RCC 7860 (cell line): Measurements from ENCODE around the gene KRTAP9-1.
"Not testable (repeated sequence)": the region's sequence is repeated elsewhere in the genome, so short reads cannot be mapped to it uniquely, and the experiment has no call there.

ENCODE experiments used
- DNase-seq: peaks from one replicate; pipeline ENCODE4 v3.0.0-alpha.2; 2015; ENCODE audit warnings: low spot score
- FAIRE-seq: peaks from 2 replicates; lab custom pipeline; 2012; peaks lifted over from hg19 to GRCh38; lab: Jason Lieb, UNC

Gene KRTAP9-1, protein sequence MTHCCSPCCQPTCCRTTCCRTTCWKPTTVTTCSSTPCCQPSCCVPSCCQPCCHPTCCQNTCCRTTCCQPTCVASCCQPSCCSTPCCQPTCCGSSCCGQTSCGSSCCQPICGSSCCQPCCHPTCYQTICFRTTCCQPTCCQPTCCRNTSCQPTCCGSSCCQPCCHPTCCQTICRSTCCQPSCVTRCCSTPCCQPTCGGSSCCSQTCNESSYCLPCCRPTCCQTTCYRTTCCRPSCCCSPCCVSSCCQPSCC

DNA sequence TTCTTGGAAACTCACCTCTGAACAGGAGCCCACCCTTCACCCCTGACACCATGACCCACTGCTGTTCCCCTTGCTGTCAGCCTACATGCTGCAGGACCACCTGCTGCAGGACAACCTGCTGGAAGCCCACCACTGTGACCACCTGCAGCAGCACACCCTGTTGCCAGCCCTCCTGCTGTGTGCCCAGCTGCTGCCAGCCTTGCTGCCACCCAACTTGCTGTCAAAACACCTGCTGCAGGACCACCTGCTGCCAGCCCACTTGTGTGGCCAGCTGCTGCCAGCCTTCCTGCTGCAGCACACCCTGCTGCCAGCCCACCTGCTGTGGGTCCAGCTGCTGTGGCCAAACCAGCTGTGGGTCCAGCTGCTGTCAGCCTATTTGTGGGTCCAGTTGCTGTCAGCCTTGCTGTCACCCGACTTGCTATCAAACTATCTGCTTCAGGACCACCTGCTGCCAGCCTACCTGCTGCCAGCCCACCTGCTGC lies at the start of gene KRTAP9-1:
Gene KRTAP9-1 (plus strand): TSS at position 51 of the 482 bp plus-strand sequence. CDS start 0 bp downstream, at position 51.
- not testable (repeated sequence) for FAIRE-seq, DNase-seq

GRCh38 chr17:41140360-41141131 lies 49.1 kb upstream of the KRTAP9-1 start, which contains the start of gene KRTAP4-6:
KRTAP4-6 (minus strand) TSS chr17:41140544; CDS start chr17:41140487, 57 bp downstream.
- FAIRE-seq, result peak; percentile 55

DNA sequence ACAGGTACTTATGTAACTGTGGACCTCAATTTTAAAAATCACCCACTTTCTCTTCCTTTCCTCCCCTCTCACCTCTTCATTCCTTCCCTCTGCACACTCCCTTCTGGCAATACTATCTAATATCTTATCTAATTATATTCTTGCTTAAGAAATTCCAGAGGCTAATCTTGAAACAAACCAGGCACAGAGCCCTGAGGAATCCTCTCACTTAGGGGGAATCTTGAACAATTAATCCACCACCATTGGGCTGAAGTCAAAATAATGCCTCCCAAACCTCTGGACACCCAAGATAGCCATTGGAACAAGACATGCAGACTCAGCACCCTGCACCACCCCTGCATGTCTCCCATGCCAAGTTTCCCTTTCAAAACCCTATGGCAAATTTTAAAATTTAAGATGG lies 48.3 kb upstream of the KRTAP9-1 start:
- DNase-seq, result no peak
- no peak for FAIRE-seq

More at GRCh38 chr17:41140360-41141131, 49.1 kb upstream of the KRTAP9-1 start, which contains the start of gene KRTAP4-6:
- DNase-seq, result peak; percentile 88

DNA sequence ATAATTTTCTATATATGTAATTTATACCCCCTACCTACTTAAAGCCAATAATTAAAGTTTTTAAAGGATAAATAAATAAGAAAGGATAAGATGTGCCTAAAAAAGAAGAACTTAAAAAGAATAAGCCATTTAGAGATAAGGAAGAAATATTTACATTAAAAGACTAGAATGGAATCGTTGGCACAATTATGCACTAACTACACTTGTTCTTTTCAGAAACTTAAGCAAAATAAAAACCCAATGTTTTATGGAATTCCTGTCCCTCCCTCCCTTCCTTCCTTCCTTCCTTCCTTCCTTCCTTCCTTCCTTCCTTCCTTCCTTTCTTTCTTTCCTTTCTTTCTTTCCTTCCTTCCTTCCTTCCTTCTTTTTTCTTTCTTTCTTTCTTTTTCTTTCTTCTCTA lies 44.8 kb upstream of the KRTAP9-1 start:
- no peak for DNase-seq
- FAIRE-seq, result no peak

DNA sequence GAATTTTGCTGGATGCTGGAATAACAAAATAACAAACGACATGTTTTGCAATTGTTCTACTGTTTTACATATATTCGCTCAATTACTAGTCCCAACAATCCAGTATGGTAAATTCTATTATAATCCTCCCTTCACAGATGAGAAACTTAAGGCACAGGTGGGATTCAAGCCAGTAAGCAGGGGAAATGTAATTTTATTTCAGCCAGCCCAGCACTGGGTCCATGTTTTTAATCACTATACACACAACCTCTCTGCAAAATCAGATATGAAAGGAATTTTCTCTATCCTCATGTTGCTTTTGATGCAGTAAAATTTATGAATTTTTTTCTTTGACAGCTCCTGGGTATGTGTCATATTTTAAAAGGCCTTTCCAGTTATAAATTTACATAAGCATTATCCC lies 44.4 kb upstream of the KRTAP9-1 start:
- DNase-seq (no peak), FAIRE-seq (no peak)

DNA sequence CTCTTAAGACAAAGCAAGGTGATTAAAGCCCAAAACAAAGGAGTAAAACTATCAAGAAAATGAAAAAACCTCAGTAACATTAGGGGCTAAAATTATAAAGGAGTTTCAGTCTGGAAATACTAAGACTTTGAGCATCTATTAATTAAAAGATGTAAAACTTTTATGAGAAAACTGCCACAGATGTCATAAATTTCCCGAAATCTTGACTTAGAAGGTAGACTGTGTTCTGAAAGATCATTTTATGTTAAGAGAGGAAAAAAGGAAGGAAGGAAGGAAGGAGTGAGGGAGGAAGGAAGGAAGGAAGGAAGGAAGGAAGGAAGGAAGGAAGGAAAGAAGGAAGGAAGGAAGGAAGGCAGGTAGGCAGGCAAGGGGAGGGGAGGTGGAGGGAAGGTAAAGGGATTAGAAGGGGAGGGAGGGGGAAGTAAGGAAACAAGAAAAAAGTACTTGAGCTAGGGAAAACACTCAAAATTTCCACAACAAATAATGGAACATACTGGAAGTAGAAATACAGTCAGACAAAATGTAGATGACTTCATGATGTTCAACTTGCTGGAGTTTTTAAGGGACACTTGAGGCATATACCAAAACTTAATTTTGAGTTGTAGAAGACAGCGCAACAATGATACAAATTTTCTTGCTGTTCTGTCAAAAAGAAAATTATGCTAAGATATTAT lies 42.0 kb upstream of the KRTAP9-1 start:
- FAIRE-seq (no peak), DNase-seq (no peak)

DNA sequence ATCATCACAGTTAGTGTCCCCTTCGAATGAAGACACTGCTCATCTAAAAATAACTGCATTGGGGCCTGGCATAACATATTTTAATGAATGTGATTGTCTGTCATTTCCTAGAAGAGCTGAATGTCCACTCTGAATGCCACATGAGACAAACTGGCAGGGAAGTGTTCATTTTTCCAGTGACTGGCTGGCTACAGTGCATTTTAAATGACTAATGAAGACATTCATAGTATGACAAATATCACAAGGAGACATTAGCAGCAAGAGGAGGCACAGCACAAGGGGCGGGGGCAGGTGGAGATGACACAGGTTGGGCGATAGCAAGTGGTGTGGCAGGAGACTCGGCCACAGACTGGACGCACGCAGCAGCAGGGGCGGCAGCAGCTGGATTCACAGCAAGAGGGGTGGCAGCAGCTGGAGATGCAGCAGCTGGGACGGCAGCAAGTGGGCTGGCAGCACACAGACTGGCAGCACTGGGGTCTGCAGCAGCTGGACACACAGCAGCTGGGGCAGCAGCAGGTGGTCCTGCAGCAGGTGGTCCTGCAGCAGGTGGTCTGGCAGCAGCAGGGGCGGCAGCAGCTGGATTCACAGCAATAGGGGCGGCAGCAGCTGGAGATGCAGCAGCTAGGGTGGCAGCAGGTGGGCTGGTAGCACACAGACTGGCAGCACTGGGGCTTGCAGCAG lies 40.6 kb upstream of the KRTAP9-1 start:
- FAIRE-seq, DNase-seq: not testable (repeated sequence)

- DNase-seq (no peak), FAIRE-seq (no peak)
Measured at GRCh38 chr17:41149652-41149985, 40.1 kb upstream of the KRTAP9-1 start, which contains the start of gene KRTAP4-5. KRTAP4-5 (minus strand) TSS chr17:41149825; CDS start chr17:41149767, 58 bp downstream.

- DNase-seq (no peak), FAIRE-seq (no peak)
Measured at GRCh38 chr17:41150026-41150425, 39.7 kb upstream of the KRTAP9-1 start.

DNA sequence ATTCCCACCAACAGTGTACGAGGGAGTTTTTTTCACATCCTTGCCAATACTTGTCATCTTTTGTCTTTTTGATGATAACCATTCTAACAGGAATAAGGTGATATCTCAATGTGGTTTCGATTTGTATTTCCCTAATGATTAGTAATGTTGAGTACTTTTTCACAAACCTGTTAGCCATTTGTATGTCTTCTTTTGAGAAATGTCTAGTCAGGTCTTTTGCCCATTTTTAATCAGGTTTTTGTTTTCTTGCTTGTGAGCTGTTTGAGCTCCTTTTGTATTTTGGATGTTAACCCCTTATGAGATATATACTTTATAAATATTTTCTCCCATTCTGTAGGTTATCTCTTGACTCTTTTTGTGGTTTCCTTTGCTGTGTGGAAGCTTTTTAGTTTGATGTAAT lies 38.2 kb upstream of the KRTAP9-1 start:
- no peak for DNase-seq
- FAIRE-seq, result no peak

DNA sequence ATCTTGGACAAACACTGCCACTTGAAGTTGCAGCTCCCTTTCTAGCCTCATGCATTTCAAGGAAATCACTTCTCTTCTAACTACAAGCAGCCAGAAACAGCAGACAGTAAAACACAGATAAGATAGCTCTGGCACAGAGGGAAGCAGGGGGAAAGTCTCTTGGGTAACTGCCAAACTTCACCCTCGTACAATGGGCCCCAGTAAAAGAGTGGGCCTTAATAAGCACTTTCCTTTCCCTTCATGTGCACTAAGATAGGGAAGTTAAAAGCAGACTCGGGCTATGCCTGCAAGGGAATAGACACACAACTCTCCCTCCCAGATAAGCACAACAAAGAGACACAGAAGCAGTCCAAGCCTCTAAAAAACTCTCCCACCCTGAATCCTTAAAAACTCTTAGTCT lies 35.8 kb upstream of the KRTAP9-1 start:
- DNase-seq (no peak), FAIRE-seq (no peak)

GRCh38 chr17:41160190-41160589 lies 29.5 kb upstream of the KRTAP9-1 start:
- DNase-seq, FAIRE-seq: not testable (repeated sequence)

DNA sequence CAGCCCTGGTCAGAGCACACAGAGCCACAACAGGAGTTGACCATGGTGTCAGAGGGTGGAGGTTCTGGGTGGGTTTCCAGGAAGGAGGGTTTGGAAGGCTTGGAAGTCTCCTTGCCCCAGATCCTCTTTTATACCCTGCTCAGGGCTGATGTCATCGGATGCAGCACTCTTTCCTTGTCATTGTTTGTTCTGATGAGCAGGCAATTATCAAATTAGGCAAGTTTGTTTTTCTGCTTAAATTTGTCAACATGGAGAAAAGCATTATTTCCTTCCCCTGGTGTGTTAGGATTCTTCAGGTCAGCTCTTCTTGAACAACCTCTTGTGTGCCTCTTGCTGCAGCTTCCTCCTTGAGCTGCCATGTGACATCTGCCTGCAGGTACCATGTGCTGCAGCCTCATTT lies 29.0 kb upstream of the KRTAP9-1 start, which contains the start of gene KRTAP4-4:
Gene KRTAP4-4 (minus strand): TSS at position 101 of the 400 bp plus-strand sequence. CDS start 57 bp downstream, at position 44.
- no peak for DNase-seq

DNA sequence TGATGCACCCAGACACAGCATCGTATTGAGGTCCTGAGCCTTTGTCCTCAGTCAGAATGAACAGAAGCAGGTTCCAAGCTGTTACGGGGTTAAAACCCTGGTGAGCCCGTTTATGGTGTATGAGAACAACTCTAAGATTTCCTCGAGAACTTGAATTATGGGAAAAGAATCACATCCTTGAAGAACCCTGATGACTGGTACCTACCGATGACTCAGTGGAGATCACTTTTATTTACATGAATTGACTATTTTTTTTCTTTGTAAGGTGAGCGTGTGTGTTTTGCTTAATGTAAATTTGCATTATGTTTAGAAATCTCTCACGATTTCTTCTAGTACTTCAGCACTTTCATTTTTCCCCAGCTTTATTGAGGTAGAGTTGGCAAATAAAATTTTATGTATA lies 25.9 kb upstream of the KRTAP9-1 start:
- FAIRE-seq (no peak), DNase-seq (no peak)

More for the DNA sequence above, 29.0 kb upstream of the KRTAP9-1 start, which contains the start of gene KRTAP4-4:
- no peak for FAIRE-seq

- DNase-seq (no peak), FAIRE-seq (no peak)
Measured at GRCh38 chr17:41167561-41167960, 22.1 kb upstream of the KRTAP9-1 start.

DNA sequence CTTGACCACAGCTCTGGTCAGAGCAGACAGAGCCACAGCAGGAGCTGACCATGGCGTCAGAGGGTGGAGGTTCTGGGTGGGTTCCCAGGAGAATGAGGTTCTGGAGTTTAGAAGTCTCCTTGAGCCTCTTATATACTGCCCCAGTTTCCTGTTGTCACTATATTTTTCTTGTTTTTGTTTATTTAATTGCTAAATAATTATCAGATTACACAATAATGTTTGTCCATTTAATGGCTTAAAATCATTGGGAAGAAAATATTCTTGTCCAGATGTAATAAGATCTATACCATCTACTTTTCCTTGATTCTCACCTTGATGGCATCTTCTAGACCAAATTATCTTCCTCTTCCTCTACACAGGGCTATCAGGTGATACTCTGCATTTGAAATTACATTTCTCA lies 21.6 kb upstream of the KRTAP9-1 start, which contains the start of gene KRTAP4-3:
Gene KRTAP4-3 (minus strand): TSS at position 101 of the 400 bp plus-strand sequence. CDS start 49 bp downstream, at position 52.
- FAIRE-seq, result no peak
- DNase-seq, result no peak

DNA sequence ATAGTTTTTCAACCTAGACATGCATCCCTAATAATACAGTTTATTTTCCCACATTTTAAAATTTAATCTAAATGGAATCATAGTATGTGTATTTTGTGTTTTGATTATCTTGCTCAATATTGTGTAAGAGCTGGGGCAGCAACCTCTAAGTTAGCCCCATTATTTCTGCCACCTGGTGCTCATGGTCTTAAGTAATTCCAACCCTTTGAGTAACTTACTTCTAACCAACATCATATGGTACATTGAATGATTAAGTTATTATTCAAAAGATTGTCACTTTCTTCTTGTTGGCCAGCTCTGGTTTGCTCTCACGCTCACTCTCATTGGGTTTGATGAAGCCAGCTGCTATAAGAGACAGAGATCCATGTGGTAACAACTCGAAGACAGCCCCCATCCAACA lies 17.8 kb upstream of the KRTAP9-1 start:
- no peak for DNase-seq
- FAIRE-seq, result no peak

DNA sequence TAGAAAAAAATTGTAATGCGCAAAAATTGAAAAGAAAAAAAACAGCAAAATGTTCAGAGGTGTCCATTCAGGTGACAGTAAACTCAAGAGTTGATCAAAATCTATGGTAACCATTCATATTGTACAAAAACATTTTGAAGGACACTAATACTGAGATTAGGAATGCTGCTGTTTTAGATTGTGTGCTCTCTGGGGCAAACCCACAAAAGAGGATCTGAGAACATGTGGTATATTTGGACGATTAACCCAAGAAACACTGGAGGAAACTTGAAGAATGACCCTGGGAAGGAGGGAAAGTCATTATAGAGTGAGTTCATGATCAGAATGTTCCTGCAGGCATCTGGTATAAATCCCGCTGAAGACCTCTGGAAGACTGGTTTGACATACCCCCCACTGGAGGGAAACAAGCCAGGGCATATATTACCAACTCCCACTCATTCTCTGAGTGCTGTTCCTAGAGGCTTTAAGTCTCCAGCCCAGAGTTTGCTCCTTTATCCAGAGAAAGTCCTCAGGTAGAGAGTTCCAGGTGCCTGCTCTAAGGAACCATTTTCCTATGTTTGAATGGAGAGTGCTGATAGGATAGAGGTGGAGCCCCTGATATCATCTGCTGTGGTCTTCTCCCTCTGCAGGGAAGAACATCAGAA lies 12.8 kb upstream of the KRTAP9-1 start:
- FAIRE-seq (no peak), DNase-seq (no peak)

DNA sequence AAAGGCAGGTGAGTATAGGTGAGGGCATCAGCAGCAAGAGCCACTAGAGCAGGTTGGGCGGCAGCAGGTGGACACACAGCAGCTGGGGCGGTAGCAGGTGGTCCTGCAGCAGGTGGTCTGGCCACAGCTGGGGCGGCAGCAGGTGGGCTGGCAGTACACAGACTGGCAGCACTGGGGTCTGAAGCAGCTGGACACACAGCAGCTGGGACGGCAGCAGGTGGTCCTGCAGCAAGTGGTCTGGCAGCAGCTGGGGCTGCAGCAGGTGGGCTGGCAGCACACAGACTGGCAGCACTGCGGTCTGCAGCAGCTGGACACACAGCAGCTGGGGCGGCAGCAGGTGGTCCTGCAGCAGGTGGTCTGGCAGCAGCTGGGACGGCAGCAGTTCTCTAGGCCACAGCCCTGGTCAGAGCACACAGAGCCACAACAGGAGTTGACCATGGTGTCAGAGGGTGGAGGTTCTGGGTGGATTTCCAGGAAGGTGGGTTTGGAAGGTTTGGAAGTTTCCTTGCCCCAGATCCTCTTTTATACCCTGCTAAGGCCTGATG lies 11.9 kb upstream of the KRTAP9-1 start, which contains the start of gene KRTAP4-2:
Gene KRTAP4-2 (minus strand): TSS at position 495 of the 545 bp plus-strand sequence. CDS start 57 bp downstream, at position 438.
- FAIRE-seq (no peak), DNase-seq (no peak)
